H1 (cell line): ENCODE data around the gene TRPT1. TPM values are rescaled to one million over a fixed set of nuclear protein-coding genes. Genes with fewer than 3 reads are reported as not detected.

ENCODE experiments used
- CTCF ChIA-PET: fragments of 300-600 bp; sonication (Branson Sonifier 250); formaldehyde crosslinking; loops from one replicate; lab custom pipeline; 2021; ENCODE audit not compliant: partially characterized antibody; lab: Charles Lee
- POLR2A ChIA-PET: fragments of 300-600 bp; sonication (Branson Sonifier 250); formaldehyde crosslinking; loops from one replicate; lab custom pipeline; 2021; ENCODE audit warnings: inconsistent platforms; ENCODE audit not compliant: partially characterized antibody; lab: Charles Lee
- DNase-seq, 2 experiments: peaks; one replicate each; pipeline versions ENCODE4 v3.0.0 to v3.0.0-alpha.2; 2010 to 2022; ENCODE audit warnings: low spot score in 2 of 2, low read depth in 1 of 2, mixed read lengths in 1 of 2
- FAIRE-seq: peaks from 2 replicates; lab custom pipeline; 2011; peaks lifted over from hg19 to GRCh38; lab: Jason Lieb, UNC
- H2AFZ ChIP-seq: 2 replicates; pipeline ENCODE4 v1.8.1; 2012; ENCODE audit warnings: low read length, inconsistent platforms
- H2AK5ac ChIP-seq: 2 replicates; pipeline ENCODE4 v1.6.1; 2013; ENCODE audit warnings: low read depth, low read length
- H2BK120ac ChIP-seq: replicated peaks from 2 replicates; pipeline ENCODE3; 2013; ENCODE audit warnings: low read depth, low read length, inconsistent platforms
- H2BK12ac ChIP-seq: 2 replicates; pipeline ENCODE4 v1.6.1; 2013; ENCODE audit warnings: low read depth, low read length
- H2BK15ac ChIP-seq: 2 replicates; pipeline ENCODE4 v1.6.1; 2013; ENCODE audit warnings: low read length
- H2BK20ac ChIP-seq: 2 replicates; pipeline ENCODE4 v1.6.1; 2013; ENCODE audit warnings: low read length
- H2BK5ac ChIP-seq: 2 replicates; pipeline ENCODE4 v1.6.1; 2013; ENCODE audit warnings: low read depth, low read length
- H3K14ac ChIP-seq: 2 replicates; pipeline ENCODE4 v1.6.1; 2013; ENCODE audit warnings: inconsistent platforms; ENCODE audit not compliant: insufficient read length
- H3K18ac ChIP-seq: 2 replicates; pipeline ENCODE4 v1.6.1; 2013; ENCODE audit warnings: low read length; ENCODE audit errors: extremely low read depth
- H3K23ac ChIP-seq: 2 replicates; pipeline ENCODE4 v1.6.1; 2013; ENCODE audit warnings: inconsistent platforms; ENCODE audit not compliant: insufficient read length
- H3K23me2 ChIP-seq: 2 replicates; pipeline ENCODE4 v1.6.1; 2013; ENCODE audit warnings: low read depth, low read length
- H3K27ac ChIP-seq: 2 replicates; pipeline ENCODE4 v1.6.1; 2011; ENCODE audit warnings: low read depth, low read length, inconsistent platforms
- H3K27me3 ChIP-seq, 4 experiments: replicated peaks in 1 of 4; 1 replicate in 1 of 4; 2 replicates in 3 of 4; pipeline versions ENCODE4 v1.6.1 to v1.8.1; 2011 to 2013; ENCODE audit warnings: low read length in 3 of 4, mild to moderate bottlenecking in 3 of 4, inconsistent platforms in 2 of 4, mixed read lengths in 2 of 4, moderate library complexity in 1 of 4; ENCODE audit not compliant: control insufficient read depth in 3 of 4, insufficient read depth in 3 of 4; ENCODE audit errors: extremely low read depth in 1 of 4
- H3K36me3 ChIP-seq, 4 experiments: 2 replicates each; pipeline versions ENCODE4 v1.6.1 to v1.8.1; 2011 to 2013; ENCODE audit warnings: mild to moderate bottlenecking in 4 of 4, low read length in 3 of 4, moderate library complexity in 2 of 4, control low read depth in 1 of 4, inconsistent platforms in 1 of 4; ENCODE audit not compliant: insufficient read depth in 4 of 4, control insufficient read depth in 2 of 4
- H3K4ac ChIP-seq: replicated peaks from 2 replicates; pipeline ENCODE3; 2013; ENCODE audit warnings: low read length, low read depth, mixed read lengths, inconsistent platforms; ENCODE audit not compliant: insufficient read length
- H3K4me1 ChIP-seq, 4 experiments: replicated peaks in 1 of 4; 1 replicate in 1 of 4; 2 replicates in 3 of 4; pipeline versions ENCODE4 v1.6.1 to v1.8.1; 2011 to 2013; ENCODE audit warnings: low read length in 3 of 4, inconsistent platforms in 2 of 4, mixed read lengths in 1 of 4; ENCODE audit not compliant: insufficient read depth in 4 of 4, control insufficient read depth in 3 of 4
- H3K4me2 ChIP-seq, 2 experiments: 2 replicates each; pipeline versions ENCODE4 v1.6.1 to v1.8.1; 2011 to 2013; ENCODE audit warnings: low read depth in 2 of 2, low read length in 2 of 2, control low read depth in 1 of 2, inconsistent platforms in 1 of 2, mild to moderate bottlenecking in 1 of 2; ENCODE audit not compliant: insufficient read depth in 1 of 2
- H3K4me3 ChIP-seq, 4 experiments: fragments of 200-600, 300-600 bp in 1 of 4; sonication (generic), shearing (Covaris generic), sonication (Bioruptor Twin) in 1 of 4; 2 replicates each; pipeline versions ENCODE4 v1.5.1 to v1.8.1; 2011 to 2016; ENCODE audit warnings: low read length in 4 of 4, low read depth in 3 of 4, control low read depth in 2 of 4, inconsistent platforms in 2 of 4, mild to moderate bottlenecking in 2 of 4, mixed read lengths in 1 of 4, moderate library complexity in 1 of 4; ENCODE audit not compliant: insufficient read depth in 2 of 4; ENCODE audit errors: extremely low read depth in 1 of 4
- H3K56ac ChIP-seq: replicated peaks from 2 replicates; pipeline ENCODE3; 2013; ENCODE audit warnings: low read depth, mild to moderate bottlenecking, mixed read lengths, low read length, inconsistent platforms; ENCODE audit not compliant: insufficient read length
- H3K79me1 ChIP-seq: 2 replicates; pipeline ENCODE4 v1.6.1; 2013; ENCODE audit warnings: low read depth, low read length, control low read depth
- H3K79me2 ChIP-seq, 2 experiments: 2 replicates each; pipeline versions ENCODE4 v1.6.1 to v1.8.1; 2012 to 2013; ENCODE audit warnings: low read length in 2 of 2, mild to moderate bottlenecking in 2 of 2, inconsistent platforms in 1 of 2; ENCODE audit not compliant: insufficient read depth in 2 of 2, control insufficient read depth in 1 of 2
- H3K9ac ChIP-seq, 4 experiments: replicated peaks in 1 of 4; 1 replicate in 1 of 4; 2 replicates in 3 of 4; pipeline versions ENCODE4 v1.6.1 to v1.8.1; 2011 to 2013; ENCODE audit warnings: low read depth in 3 of 4, low read length in 3 of 4, control low read depth in 2 of 4, mild to moderate bottlenecking in 2 of 4, moderate library complexity in 2 of 4, inconsistent platforms in 1 of 4; ENCODE audit errors: extremely low read depth in 1 of 4
- H3K9me3 ChIP-seq, 2 experiments: 2 replicates each; pipeline versions ENCODE4 v1.6.1 to v1.8.1; 2012 to 2013; ENCODE audit warnings: mild to moderate bottlenecking in 2 of 2, moderate library complexity in 2 of 2, control low read depth in 1 of 2, inconsistent platforms in 1 of 2, low read depth in 1 of 2, low read length in 1 of 2, mixed read lengths in 1 of 2; ENCODE audit not compliant: insufficient read depth in 2 of 2
- H4K20me1 ChIP-seq, 2 experiments: replicated peaks in 1 of 2; 2 replicates each; pipeline versions ENCODE3 to v1.8.1; 2011 to 2013; ENCODE audit warnings: inconsistent platforms in 2 of 2, low read length in 2 of 2, mild to moderate bottlenecking in 1 of 2; ENCODE audit not compliant: insufficient read depth in 2 of 2, control insufficient read depth in 1 of 2
- H4K5ac ChIP-seq: 2 replicates; pipeline ENCODE4 v1.6.1; 2013; ENCODE audit warnings: low read length, low read depth, mixed read lengths, inconsistent platforms; ENCODE audit not compliant: insufficient read length
- H4K8ac ChIP-seq: 2 replicates; pipeline ENCODE4 v1.8.0; 2013; ENCODE audit warnings: mild to moderate bottlenecking, moderate library complexity, low read length, inconsistent platforms; ENCODE audit not compliant: insufficient read depth; ENCODE audit errors: extremely low read depth
- H4K91ac ChIP-seq: replicated peaks from 2 replicates; pipeline ENCODE3; 2013; ENCODE audit warnings: low read length, mixed read lengths, inconsistent platforms; ENCODE audit not compliant: insufficient read length
- BRCA1 ChIP-seq: IDR thresholded peaks from 2 replicates; pipeline ENCODE4 v1.6.1; 2012; ENCODE audit warnings: low read depth, low read length, improper control_type of control experiment
- KDM4A ChIP-seq: IDR thresholded peaks from one replicate; pipeline ENCODE4 v1.7.1; 2012; ENCODE audit warnings: low read depth, mild to moderate bottlenecking, moderate library complexity, low read length, inconsistent platforms; ENCODE audit not compliant: severe bottlenecking
- SRF ChIP-seq: IDR thresholded peaks from 2 replicates; pipeline ENCODE4 v1.6.1; 2011; ENCODE audit warnings: mild to moderate bottlenecking, low read depth, low read length, moderate library complexity
- SUZ12 ChIP-seq: fragments of 200-600 bp; sonication (generic); IDR thresholded peaks from 2 replicates; pipeline ENCODE4 v1.6.1; 2012; ENCODE audit warnings: mild to moderate bottlenecking, inconsistent platforms, low read length, moderate library complexity, mixed read lengths
- TBP ChIP-seq: IDR thresholded peaks from 2 replicates; pipeline ENCODE4 v1.6.1; 2011; ENCODE audit warnings: low read depth, low read length, improper control_type of control experiment
- TCF12 ChIP-seq: IDR thresholded peaks from 2 replicates; pipeline ENCODE4 v1.6.1; 2011; ENCODE audit warnings: low read depth, mild to moderate bottlenecking, low read length
- TEAD4 ChIP-seq: IDR thresholded peaks from 2 replicates; pipeline ENCODE4 v1.6.1; 2012; ENCODE audit warnings: low read depth, low read length, inconsistent platforms, mixed read lengths
- WGBS, 2 experiments: shearing (Covaris generic) in 1 of 2; methylation state at CpG; one replicate each; pipeline versions ENCODE4 v1.1.6 to v1.1.7; 2013 to 2015; ENCODE audit warnings: low lambda C conversion rate in 2 of 2, mixed read lengths in 2 of 2, inconsistent platforms in 1 of 2, low coverage in 1 of 2, missing lambda C conversion rate in 1 of 2; ENCODE audit not compliant: insufficient replicate concordance in 2 of 2, insufficient coverage in 1 of 2, insufficient read length in 1 of 2; ENCODE audit errors: extremely low coverage in 1 of 2, missing lambda C conversion rate in 1 of 2; 5-methylcytosine and 5-hydroxymethylcytosine counted together
- polyA plus RNA-seq, 7 experiments: library from polyadenylated mRNA; depleted of rRNA in 3 of 7; stranded (reverse) in 5 of 7; unstranded in 2 of 7; fragments of >200 nt in 5 of 7; fragments of 200-250 nt in 2 of 7; gene quantifications; 1 replicate in 5 of 7; 2 replicates in 1 of 7; 4 replicates in 1 of 7; pipeline versions ENCODE4 v1.2.1 to v1.2.3, GENCODE V29; 2011 to 2013; ENCODE audit warnings: missing spikeins in 2 of 7, mixed read lengths in 2 of 7
- total RNA-seq: library from RNA; stranded (reverse); fragmentation: NEBNext Ultra II Directional; extraction: Animal tissue kit (Norgen Biotek cat#: 25700); gene quantifications from 2 replicates; pipeline ENCODE4 v1.2.1, GENCODE V29; 2021

Gene TRPT1
- total and polyA plus RNA-seq, 2 of the 8 experiments (the other 6 are each of a cell fraction or from before 2014, with no cell fraction given) = 34.5 to 74.6 TPM

DNA sequence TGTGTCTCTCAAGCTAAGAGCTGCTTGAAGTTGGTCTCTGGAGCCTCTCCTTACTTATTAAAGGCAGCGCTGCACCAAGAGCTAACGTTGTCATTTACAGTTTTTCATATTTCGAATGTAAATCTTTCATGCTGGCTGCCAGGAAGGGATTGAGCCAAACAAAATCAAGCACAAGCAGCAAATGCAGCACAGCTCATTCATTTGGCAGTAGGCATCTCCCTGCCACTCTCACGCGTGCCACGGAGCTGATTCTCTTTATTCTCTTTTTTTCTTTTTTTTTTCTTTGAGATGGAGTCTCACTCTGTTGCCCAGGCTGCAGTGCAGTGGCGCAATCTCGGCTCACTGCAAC lies 7.0 kb upstream of the TRPT1 start:
- Histone ChIP-seq H2BK12ac (no peak overlapping the region), H4K20me1 (peaks cover 0 to 6% of the 10 kb centered on the region in 2 experiments), H3K4me2 (peak overlapping the region in 1 of 2 experiments; percentile 80; a peak in 1 of 4 replicates), H3K4ac (no peak overlapping the region), H3K14ac (no peak overlapping the region), H2BK120ac (no peak overlapping the region), H3K9ac (no peak overlapping the region), H3K79me2 (no peaks in the 10 kb centered on the region), H3K4me1 (peaks cover 0 to 19% (median 6%) of the 10 kb centered on the region in 4 experiments; a peak in 6 of 7 replicates), H3K56ac (no peak overlapping the region), H4K91ac (no peak overlapping the region), H3K18ac (no peak overlapping the region), H2BK5ac (no peak overlapping the region), H3K4me3 (no peak overlapping the region), H2BK20ac (no peak overlapping the region), H3K23ac (no peak overlapping the region), H2AFZ (no peak overlapping the region)
- no peak for FAIRE-seq
- ChIA-PET CTCF (interaction anchor here (0.6 to 8.6 kb wide), 7 partner anchors 9 to 1023 kb away, joined by 3 to 51 read pairs (median 8); partner anchors contain the start of genes FERMT3 and PLCB3), POLR2A (interaction anchor here (0.8 to 11.9 kb wide), 7 partner anchors 9 to 47 kb away, joined by 3 to 190 read pairs (median 4); partner anchors contain the start of genes FERMT3, FKBP2, PLCB3 and PPP1R14B)
- TF ChIP-seq SRF = no peak
- no peak for TF ChIP-seq KDM4A
- TF ChIP-seq TCF12 = no peak
- no peak for TF ChIP-seq TEAD4
- TF ChIP-seq BRCA1 = no peak
- TF ChIP-seq SUZ12 = no peak
- TF ChIP-seq TBP = no peak
- TF ChIP-seq, all 59 proteins: peak for 0
- H3K23me2 ChIP-seq = peaks cover 15% of the 10 kb centered on the region
- H3K27me3 ChIP-seq = peaks cover 0 to 12% (median 6%) of the 10 kb centered on the region in 4 experiments; a peak in 4 of 7 replicates
- WGBS, 2 experiments = 94% methylated on average over 8 of the region's 8 CpGs; no CpG with 5 or more reads in 1 of the 2 experiments
- H3K27ac ChIP-seq = no peak overlapping the region
- no peak for DNase-seq
- H2BK15ac ChIP-seq = no peak overlapping the region
- no peak overlapping the region for H2AK5ac ChIP-seq
- no peak overlapping the region for H4K8ac ChIP-seq
- H3K9me3 ChIP-seq = no peaks in the 10 kb centered on the region
- H3K36me3 ChIP-seq = 0 out of 8 replicates have a peak, but pooled peaks cover 0 to 3% (median 1%) of the 10 kb centered on the region in 4 experiments
- no peak overlapping the region for H4K5ac ChIP-seq
- H3K79me1 ChIP-seq = no peaks in the 10 kb centered on the region; the same call in 1 of the 2 replicates
